ENCODE measurements around the gene PTK6. TPM values are rescaled to one million over a fixed set of nuclear protein-coding genes. Genes with fewer than 3 reads are reported as not detected.

The PTK6 gene
- total RNA-seq, 2 experiments from 2014 or later = 0.19 to 0.22 TPM

DNA sequence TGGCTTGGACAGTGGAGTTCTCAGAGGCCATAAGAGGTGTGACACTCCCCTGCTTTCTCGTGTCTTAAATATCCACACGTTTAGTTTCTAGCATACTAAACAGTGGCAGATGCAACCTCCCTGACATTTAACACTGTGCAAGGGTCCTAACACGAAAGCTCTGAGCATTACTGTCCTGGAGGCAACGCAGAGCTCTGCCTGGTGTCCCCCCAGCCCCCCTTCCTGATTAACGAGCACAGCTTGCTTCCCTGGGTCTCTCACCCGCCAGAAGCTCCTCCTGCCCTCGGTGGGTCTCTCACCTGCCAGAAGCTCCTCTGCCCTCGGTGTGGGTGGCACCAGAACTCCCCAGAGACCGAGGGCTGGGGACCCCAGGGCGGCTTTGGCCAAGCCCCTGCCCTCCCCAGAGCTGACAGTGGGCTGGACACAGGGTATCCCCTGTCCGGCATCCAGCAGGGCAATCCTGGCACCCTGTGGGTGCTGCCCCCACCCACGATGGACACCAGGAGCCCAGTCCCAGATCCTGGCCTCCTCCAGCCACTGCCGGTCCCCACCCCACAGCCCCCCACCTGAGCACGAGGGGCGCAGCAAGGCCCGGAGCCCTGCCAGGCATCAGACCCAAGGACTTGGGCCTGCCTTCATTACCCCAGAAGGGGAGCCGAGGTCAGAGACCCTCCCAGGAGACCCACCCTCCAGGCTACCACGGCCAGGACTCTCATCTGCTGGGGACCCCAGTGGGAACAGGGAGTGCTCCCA is 52.3 kb downstream of the PTK6 start:
- no peaks in the 10 kb centered on the region for H3K4me1 Mint-ChIP-seq (ENCODE audit: low read depth)
- peaks cover 32% of the 10 kb centered on the region for H3K27me3 Mint-ChIP-seq
- POLR2A ChIA-PET = no interaction called here
- peaks cover 19 to 32% of the 10 kb centered on the region in 2 experiments for H3K27me3 ChIP-seq (ENCODE audit: control insufficient read depth in 1 of 2, insufficient read depth in 2 of 2, low read length in 2 of 2)
- intact Hi-C loops (cut with DNase I, micrococcal nuclease) = no loop called here
- H3K9me3 ChIP-seq (ENCODE audit: control insufficient read depth in 1 of 2, insufficient read depth in 1 of 2, low read length in 2 of 2) = peaks cover 0 to 29% of the 10 kb centered on the region in 2 experiments
- H3K9me3 Mint-ChIP-seq = no peaks in the 10 kb centered on the region
- no peaks in the 10 kb centered on the region for H3K36me3 ChIP-seq (ENCODE audit: insufficient read depth, low read length)
- H3K36me3 Mint-ChIP-seq (ENCODE audit: low read depth) = no peaks in the 10 kb centered on the region
- TF ChIP-seq, protein P1, sequence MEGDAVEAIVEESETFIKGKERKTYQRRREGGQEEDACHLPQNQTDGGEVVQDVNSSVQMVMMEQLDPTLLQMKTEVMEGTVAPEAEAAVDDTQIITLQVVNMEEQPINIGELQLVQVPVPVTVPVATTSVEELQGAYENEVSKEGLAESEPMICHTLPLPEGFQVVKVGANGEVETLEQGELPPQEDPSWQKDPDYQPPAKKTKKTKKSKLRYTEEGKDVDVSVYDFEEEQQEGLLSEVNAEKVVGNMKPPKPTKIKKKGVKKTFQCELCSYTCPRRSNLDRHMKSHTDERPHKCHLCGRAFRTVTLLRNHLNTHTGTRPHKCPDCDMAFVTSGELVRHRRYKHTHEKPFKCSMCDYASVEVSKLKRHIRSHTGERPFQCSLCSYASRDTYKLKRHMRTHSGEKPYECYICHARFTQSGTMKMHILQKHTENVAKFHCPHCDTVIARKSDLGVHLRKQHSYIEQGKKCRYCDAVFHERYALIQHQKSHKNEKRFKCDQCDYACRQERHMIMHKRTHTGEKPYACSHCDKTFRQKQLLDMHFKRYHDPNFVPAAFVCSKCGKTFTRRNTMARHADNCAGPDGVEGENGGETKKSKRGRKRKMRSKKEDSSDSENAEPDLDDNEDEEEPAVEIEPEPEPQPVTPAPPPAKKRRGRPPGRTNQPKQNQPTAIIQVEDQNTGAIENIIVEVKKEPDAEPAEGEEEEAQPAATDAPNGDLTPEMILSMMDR (IDR thresholded peaks at IDR 0.05) = no peak
- no peak overlapping the region for H3K27ac Mint-ChIP-seq
- ATAC-seq (ENCODE audit: poor library complexity) (no peak), DNase-seq (no peak)
- H3K4me3 ChIP-seq (ENCODE audit: low read length) = no peak overlapping the region
- no peak overlapping the region for H3K27ac ChIP-seq (ENCODE audit: low read depth in 1 of 2, low read length in 2 of 2)
- H3K4me1 ChIP-seq (ENCODE audit: insufficient read depth, low read length) = no peaks in the 10 kb centered on the region
- H3K4me3 Mint-ChIP-seq = no peak overlapping the region
- CTCF ChIA-PET = no interaction called here

DNA sequence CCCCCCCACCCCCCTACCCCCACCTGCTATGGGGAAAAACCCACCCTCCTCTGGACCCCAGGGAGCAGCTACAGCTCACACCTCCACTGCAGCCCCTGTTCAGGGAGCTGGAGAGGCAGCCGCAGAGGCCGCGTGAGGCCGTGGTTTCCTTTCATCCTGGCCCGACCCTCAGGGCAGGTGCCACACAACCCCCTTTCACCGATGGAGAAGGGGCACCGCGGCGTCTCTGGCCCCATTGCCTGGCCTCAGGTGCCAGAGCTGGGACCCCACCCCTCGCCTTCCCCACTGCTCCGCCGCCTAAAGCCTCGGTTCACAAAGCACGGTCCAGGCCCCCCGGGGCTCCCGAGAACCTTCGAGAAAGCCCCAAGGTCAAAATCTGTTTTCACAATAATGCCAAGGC is 52.9 kb downstream of the PTK6 start:
- Mint-ChIP-seq H3K27me3 (peaks cover 30% of the 10 kb centered on the region), H3K27ac (no peak overlapping the region)
- POLR2A ChIA-PET = no interaction called here

GRCh38 chr20:63483834-63484233 is 53.3 kb downstream of the PTK6 start:
- no peak for DNase-seq
- H3K4me3 Mint-ChIP-seq = no peak overlapping the region
- Histone ChIP-seq H3K36me3 (ENCODE audit: insufficient read depth, low read length) (no peaks in the 10 kb centered on the region), H3K27me3 (ENCODE audit: control insufficient read depth in 1 of 2, insufficient read depth in 2 of 2, low read length in 2 of 2) (peaks cover 24 to 32% of the 10 kb centered on the region in 2 experiments), H3K27ac (ENCODE audit: low read depth in 1 of 2, low read length in 2 of 2) (no peak overlapping the region), H3K9me3 (ENCODE audit: control insufficient read depth in 1 of 2, insufficient read depth in 1 of 2, low read length in 2 of 2) (peaks cover 0 to 31% of the 10 kb centered on the region in 2 experiments), H3K4me3 (ENCODE audit: low read length) (no peak overlapping the region), H3K4me1 (ENCODE audit: insufficient read depth, low read length) (no peaks in the 10 kb centered on the region)
- no peaks in the 10 kb centered on the region for H3K9me3 Mint-ChIP-seq
- H3K27ac Mint-ChIP-seq = no peak overlapping the region
- no peak for ATAC-seq (ENCODE audit: poor library complexity)
- no peaks in the 10 kb centered on the region for H3K36me3 Mint-ChIP-seq (ENCODE audit: low read depth)
- ChIA-PET POLR2A (no interaction called here), CTCF (no interaction called here)
- peaks cover 30% of the 10 kb centered on the region for H3K27me3 Mint-ChIP-seq
- TF ChIP-seq, protein P1 (IDR thresholded peaks at IDR 0.05) = no peak
- no peaks in the 10 kb centered on the region for H3K4me1 Mint-ChIP-seq (ENCODE audit: low read depth)
- intact Hi-C loops (cut with DNase I, micrococcal nuclease) = no loop called here

More for the DNA sequence above, 52.9 kb downstream of the PTK6 start:
- Histone ChIP-seq H3K4me3 (ENCODE audit: low read length) (no peak overlapping the region), H3K4me1 (ENCODE audit: insufficient read depth, low read length) (no peaks in the 10 kb centered on the region), H3K9me3 (ENCODE audit: control insufficient read depth in 1 of 2, insufficient read depth in 1 of 2, low read length in 2 of 2) (peaks cover 0 to 31% of the 10 kb centered on the region in 2 experiments), H3K36me3 (ENCODE audit: insufficient read depth, low read length) (no peaks in the 10 kb centered on the region), H3K27ac (ENCODE audit: low read depth in 1 of 2, low read length in 2 of 2) (no peak overlapping the region), H3K27me3 (ENCODE audit: control insufficient read depth in 1 of 2, insufficient read depth in 2 of 2, low read length in 2 of 2) (peaks cover 25 to 32% of the 10 kb centered on the region in 2 experiments)
- TF ChIP-seq, protein P1 (IDR thresholded peaks at IDR 0.05) = no peak
- H3K4me1 Mint-ChIP-seq (ENCODE audit: low read depth) = no peaks in the 10 kb centered on the region
- H3K4me3 Mint-ChIP-seq = no peak overlapping the region
- no peaks in the 10 kb centered on the region for H3K36me3 Mint-ChIP-seq (ENCODE audit: low read depth)
- CTCF ChIA-PET = no interaction called here
- no peak for DNase-seq
- intact Hi-C loops (cut with DNase I, micrococcal nuclease) = no loop called here
- H3K9me3 Mint-ChIP-seq = no peaks in the 10 kb centered on the region
- ATAC-seq (ENCODE audit: poor library complexity) = no peak

Data from CD4-positive, alpha-beta T cell (primary cell).